ENCODE data around the gene NKAIN2.

The NKAIN2 gene

GRCh38 chr6:124829822-124830221 is 1026.2 kb downstream of the NKAIN2 start:
- DNase-seq (ENCODE audit: low read depth): no peak

- no peak for DNase-seq (ENCODE audit: low read depth)
Observed at GRCh38 chr6:124830506-124830905, 1026.8 kb downstream of the NKAIN2 start.

- DNase-seq (ENCODE audit: low read depth): no peak
Observed at GRCh38 chr6:124854338-124854922, 1050.8 kb downstream of the NKAIN2 start.

GRCh38 chr6:124857746-124858145 is 1054.1 kb downstream of the NKAIN2 start:
- DNase-seq (ENCODE audit: low read depth): no peak

- DNase-seq (ENCODE audit: low read depth): no peak
Observed at GRCh38 chr6:124858564-124858963, 1054.9 kb downstream of the NKAIN2 start.

GRCh38 chr6:124859366-124859765 is 1055.7 kb downstream of the NKAIN2 start:
- DNase-seq (ENCODE audit: low read depth): no peak

GRCh38 chr6:124866040-124866439 is 1062.4 kb downstream of the NKAIN2 start:
- no peak for DNase-seq (ENCODE audit: low read depth)

GRCh38 chr6:124867121-124867520 is 1063.5 kb downstream of the NKAIN2 start:
- no peak for DNase-seq (ENCODE audit: low read depth)

GRCh38 chr6:124868481-124868880 is 1064.8 kb downstream of the NKAIN2 start:
- DNase-seq (ENCODE audit: low read depth): no peak

GRCh38 chr6:124869416-124869815 is 1065.8 kb downstream of the NKAIN2 start:
- DNase-seq (ENCODE audit: low read depth): no peak

GRCh38 chr6:124870611-124871459 is 1067.2 kb downstream of the NKAIN2 start:
- DNase-seq (ENCODE audit: low read depth): no peak

- no peak for DNase-seq (ENCODE audit: low read depth)
Observed at GRCh38 chr6:124872361-124873065, 1068.8 kb downstream of the NKAIN2 start.

- DNase-seq (ENCODE audit: low read depth): no peak
Observed at GRCh38 chr6:124873066-124873410, 1069.4 kb downstream of the NKAIN2 start.

Data from stimulated activated CD8-positive, alpha-beta memory T cell treated with anti-CD3 and anti-CD28 coated beads, Interleukin-4, amount 100 ng/mL, for 24 hours (primary cell).